Vein endothelial cell (primary cell): ENCODE measurements around the gene HNRNPM. TPM values are rescaled to one million over a fixed set of nuclear protein-coding genes. Genes with fewer than 3 reads are reported as not detected.

Experiments
- total RNA-seq: library from RNA; depleted of rRNA; stranded (reverse); fragments of >200 nt; gene quantifications from 2 replicates; pipeline ENCODE4 v1.2.3, GENCODE V29; 2012

Gene HNRNPM, protein sequence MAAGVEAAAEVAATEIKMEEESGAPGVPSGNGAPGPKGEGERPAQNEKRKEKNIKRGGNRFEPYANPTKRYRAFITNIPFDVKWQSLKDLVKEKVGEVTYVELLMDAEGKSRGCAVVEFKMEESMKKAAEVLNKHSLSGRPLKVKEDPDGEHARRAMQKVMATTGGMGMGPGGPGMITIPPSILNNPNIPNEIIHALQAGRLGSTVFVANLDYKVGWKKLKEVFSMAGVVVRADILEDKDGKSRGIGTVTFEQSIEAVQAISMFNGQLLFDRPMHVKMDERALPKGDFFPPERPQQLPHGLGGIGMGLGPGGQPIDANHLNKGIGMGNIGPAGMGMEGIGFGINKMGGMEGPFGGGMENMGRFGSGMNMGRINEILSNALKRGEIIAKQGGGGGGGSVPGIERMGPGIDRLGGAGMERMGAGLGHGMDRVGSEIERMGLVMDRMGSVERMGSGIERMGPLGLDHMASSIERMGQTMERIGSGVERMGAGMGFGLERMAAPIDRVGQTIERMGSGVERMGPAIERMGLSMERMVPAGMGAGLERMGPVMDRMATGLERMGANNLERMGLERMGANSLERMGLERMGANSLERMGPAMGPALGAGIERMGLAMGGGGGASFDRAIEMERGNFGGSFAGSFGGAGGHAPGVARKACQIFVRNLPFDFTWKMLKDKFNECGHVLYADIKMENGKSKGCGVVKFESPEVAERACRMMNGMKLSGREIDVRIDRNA
- total RNA-seq, result 45.4 and 68.0 TPM in 2 replicates

DNA sequence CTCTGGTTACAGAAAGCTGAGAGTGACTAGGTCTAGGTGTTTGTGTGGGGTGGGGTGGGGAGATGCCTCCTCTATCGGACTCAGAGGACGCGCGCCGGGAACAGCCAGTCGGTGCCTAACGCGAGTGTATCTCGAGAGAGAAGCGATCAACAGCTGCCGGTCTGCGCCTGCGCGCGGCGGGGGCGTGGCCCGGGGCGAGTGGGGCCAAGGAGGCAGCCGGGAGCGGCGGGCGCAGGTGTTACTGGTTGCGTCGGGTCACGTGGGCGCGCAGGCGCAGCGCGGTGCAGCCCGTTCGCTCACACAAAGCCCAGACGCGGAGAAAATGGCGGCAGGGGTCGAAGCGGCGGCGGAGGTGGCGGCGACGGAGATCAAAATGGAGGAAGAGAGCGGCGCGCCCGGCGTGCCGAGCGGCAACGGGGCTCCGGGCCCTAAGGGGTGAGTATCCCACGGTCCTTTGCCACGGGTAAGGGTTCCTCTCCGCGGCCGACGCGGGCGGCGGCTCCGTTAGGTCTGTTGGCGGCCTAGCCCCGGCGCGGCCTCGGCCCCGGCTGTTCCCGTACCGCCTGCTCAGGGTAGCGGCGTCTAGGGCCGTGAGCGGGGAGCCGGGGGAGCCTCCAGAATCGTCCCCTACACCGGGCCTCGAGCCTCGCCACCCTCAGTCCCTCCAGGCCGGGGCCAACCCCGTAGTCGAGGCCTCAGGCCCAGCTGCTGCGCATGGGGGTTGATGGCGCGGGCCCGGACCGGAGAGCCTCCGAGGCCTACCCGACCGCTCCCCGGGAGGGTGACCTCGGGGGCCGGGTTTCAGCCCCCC lies at the start of gene HNRNPM:
TSS of gene HNRNPM (plus strand) at position 299 of the 811 bp plus-strand sequence. CDS start at position 323, 24 bp downstream.

GRCh38 chr19:8412783-8413628 lies 31.8 kb upstream of the HNRNPM start, which contains the start of gene MARCHF2:
Gene MARCHF2 (plus strand): TSS chr19:8413305. CDS start chr19:8421841, 8,536 bp downstream.

DNA sequence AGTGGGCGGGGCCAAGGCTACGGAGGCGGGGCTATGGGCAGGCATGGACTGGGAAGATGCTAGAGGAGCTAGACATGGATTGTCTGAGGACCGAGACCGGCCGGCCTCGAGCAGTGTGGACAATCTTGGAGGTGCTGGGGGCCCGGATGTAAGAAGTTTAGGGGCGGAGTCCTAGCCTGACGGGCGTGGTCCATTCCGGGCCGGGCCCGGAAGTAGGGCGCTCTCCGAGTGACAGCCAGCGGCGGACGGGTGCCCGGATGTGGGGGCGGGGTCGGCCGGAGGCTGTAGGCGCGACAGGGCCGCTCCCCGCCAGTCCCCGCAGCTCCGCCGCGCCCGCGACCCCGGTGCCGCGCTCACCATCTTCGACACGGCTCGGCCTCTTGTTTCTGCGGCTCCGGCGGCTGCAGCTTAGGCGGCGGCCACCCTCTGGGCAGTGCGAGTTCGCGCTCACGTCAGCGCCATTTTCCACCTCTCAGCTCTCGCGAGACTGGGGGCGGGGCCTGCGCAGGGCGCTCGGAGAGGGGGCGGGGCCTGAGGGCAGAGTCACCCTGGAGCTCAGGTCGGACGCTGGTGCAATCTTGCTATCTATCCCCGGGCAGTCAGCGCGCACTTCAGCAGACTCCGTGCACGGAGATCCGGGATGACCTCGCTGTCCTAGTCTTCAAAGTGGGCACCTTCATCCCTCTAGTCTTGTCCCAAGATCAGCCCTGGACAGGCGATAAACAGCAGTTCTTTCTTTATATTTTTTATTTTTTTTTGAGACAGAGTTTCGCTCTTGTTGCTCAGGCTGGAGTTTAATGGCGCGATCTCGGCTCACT lies 69.1 kb downstream of the HNRNPM start, which contains the start of gene ZNF414:
TSS of gene ZNF414 (minus strand) at position 481 of the 818 bp plus-strand sequence. CDS start at position 360, 121 bp downstream.

Other genes with a start within 250 kb of the HNRNPM start
- 6.2 and 8.0 TPM in 2 replicates for gene CERS4, start 235.6 kb upstream of the HNRNPM start, total RNA-seq
- gene CD320, start 136.6 kb upstream of the HNRNPM start, total RNA-seq, result 60.1 and 66.3 TPM in 2 replicates
- gene NDUFA7, start 123.6 kb upstream of the HNRNPM start, total RNA-seq, result 36.6 and 43.3 TPM in 2 replicates
- gene RPS28, start 123.5 kb upstream of the HNRNPM start, total RNA-seq, result 117 and 237 TPM in 2 replicates
- gene KANK3, start 101.7 kb upstream of the HNRNPM start, total RNA-seq, result 31.8 and 76.4 TPM in 2 replicates
- 11.7 and 94.7 TPM in 2 replicates for gene ANGPTL4, start 80.8 kb upstream of the HNRNPM start, total RNA-seq
- 29.2 and 38.9 TPM in 2 replicates for gene RAB11B, start 54.6 kb upstream of the HNRNPM start, total RNA-seq
- 163 and 207 TPM in 2 replicates for gene MARCHF2, start 31.7 kb upstream of the HNRNPM start, total RNA-seq
- gene PRAM1, start 57.7 kb downstream of the HNRNPM start, total RNA-seq, result not detected in 2 replicates
- 3.9 and 4.9 TPM in 2 replicates for gene ZNF414, start 69.2 kb downstream of the HNRNPM start, total RNA-seq
- gene MYO1F, start 132.5 kb downstream of the HNRNPM start, total RNA-seq, result under 0.01 and 0.10 TPM in 2 replicates
- gene ADAMTS10, start 165.7 kb downstream of the HNRNPM start, total RNA-seq, result 8.0 and 11.1 TPM in 2 replicates
- gene NFILZ, start 185.7 kb downstream of the HNRNPM start, total RNA-seq, result not detected in 2 replicates